IMR-90 (cell line): ENCODE data around the gene FBXO17. TPM values are rescaled to one million over a fixed set of nuclear protein-coding genes. Genes with fewer than 3 reads are reported as not detected.
A peak's percentile ranks its signal among the peaks of the same experiment; 100 is the strongest.

ENCODE experiments used
- ATAC-seq: fragments of 200-7000 bp; cut with Tn5 transposase; 2 replicates; pipeline ENCODE4 v1.9.1; 2020; ENCODE audit warnings: low read depth, mild to moderate bottlenecking, moderate library complexity
- BruUV-seq: library from RNA; stranded (reverse); fragments of 400-500 nt; replicated peaks from 2 replicates; lab custom pipeline; 2021; lab: Mats Ljungman, UMichigan
- CTCF ChIA-PET: fragments of 300-600 bp; formaldehyde crosslinking; extraction: SDS; loops from one replicate; lab custom pipeline; 2021; ENCODE audit warnings: antibody characterized with exemption; lab: Yijun Ruan, JAX
- POLR2A ChIA-PET: fragments of 300-600 bp; sonication (Branson Sonifier 250); formaldehyde crosslinking; loops from one replicate; lab custom pipeline; 2022; ENCODE audit warnings: antibody characterized with exemption; ENCODE audit not compliant: unreplicated experiment; lab: Charles Lee
- DNase-seq: peaks from one replicate; pipeline ENCODE4 v3.0.0; 2013
- H2AFZ ChIP-seq: replicated peaks from 2 replicates; pipeline ENCODE3; 2013; ENCODE audit warnings: low read length, mild to moderate bottlenecking; ENCODE audit not compliant: poor library complexity
- H2AK5ac ChIP-seq: 2 replicates; pipeline ENCODE4 v1.6.1; 2013; ENCODE audit warnings: low read depth, low read length, inconsistent platforms
- H2AK9ac ChIP-seq: replicated peaks from 2 replicates; pipeline ENCODE3; 2013; ENCODE audit warnings: mild to moderate bottlenecking, low read depth, low read length, moderate library complexity; ENCODE audit not compliant: poor library complexity
- H2BK120ac ChIP-seq: 2 replicates; pipeline ENCODE4 v1.6.1; 2013; ENCODE audit warnings: low read depth, low read length, inconsistent platforms
- H2BK15ac ChIP-seq: 3 replicates; pipeline ENCODE4 v1.6.1; 2013; ENCODE audit warnings: low read depth, low read length, inconsistent platforms
- H2BK20ac ChIP-seq: 2 replicates; pipeline ENCODE4 v1.6.1; 2013; ENCODE audit warnings: low read depth, mild to moderate bottlenecking, inconsistent platforms, low read length, moderate library complexity
- H2BK5ac ChIP-seq: 2 replicates; pipeline ENCODE4 v1.6.1; 2013; ENCODE audit warnings: mild to moderate bottlenecking, low read depth, low read length, inconsistent platforms; ENCODE audit not compliant: poor library complexity, severe bottlenecking
- H3K14ac ChIP-seq: replicated peaks from 2 replicates; pipeline ENCODE4 v1.6.1; 2013; ENCODE audit warnings: low read depth, low read length, inconsistent platforms
- H3K18ac ChIP-seq: 2 replicates; pipeline ENCODE4 v1.6.1; 2013; ENCODE audit warnings: low read depth, low read length, control low read depth
- H3K23ac ChIP-seq: 2 replicates; pipeline ENCODE4 v1.6.1; 2013; ENCODE audit warnings: low read depth, low read length, inconsistent platforms
- H3K27ac ChIP-seq: 2 replicates; pipeline ENCODE4 v1.5.1; 2013; ENCODE audit warnings: mild to moderate bottlenecking, control low read depth, low read length; ENCODE audit not compliant: insufficient read depth
- H3K27me3 ChIP-seq: 2 replicates; pipeline ENCODE4 v1.6.1; 2013; ENCODE audit warnings: low read length; ENCODE audit not compliant: control insufficient read depth, insufficient read depth
- H3K36me3 ChIP-seq: 2 replicates; pipeline ENCODE4 v1.6.1; 2013; ENCODE audit warnings: low read length, mixed read lengths; ENCODE audit not compliant: control insufficient read depth, insufficient read depth
- H3K4ac ChIP-seq: 2 replicates; pipeline ENCODE4 v1.6.1; 2013; ENCODE audit warnings: low read depth, low read length, inconsistent platforms
- H3K4me1 ChIP-seq: 2 replicates; pipeline ENCODE4 v1.6.1; 2013; ENCODE audit warnings: low read length, mixed read lengths; ENCODE audit not compliant: control insufficient read depth, insufficient read depth
- H3K4me2 ChIP-seq: 2 replicates; pipeline ENCODE4 v1.6.1; 2013; ENCODE audit warnings: low read depth, mild to moderate bottlenecking, control low read depth, low read length, moderate library complexity
- H3K4me3 ChIP-seq: 2 replicates; pipeline ENCODE4 v1.5.1; 2013; ENCODE audit warnings: low read depth, mild to moderate bottlenecking, control low read depth, low read length, moderate library complexity; ENCODE audit not compliant: insufficient read depth
- H3K56ac ChIP-seq: 2 replicates; pipeline ENCODE4 v1.6.1; 2013; ENCODE audit warnings: low read length, inconsistent platforms; ENCODE audit not compliant: insufficient read depth; ENCODE audit errors: extremely low read depth
- H3K79me1 ChIP-seq, 2 experiments: 2 replicates each; pipeline ENCODE4 v1.6.1; 2013; ENCODE audit warnings: low read length in 2 of 2, inconsistent platforms in 1 of 2, low read depth in 1 of 2
- H3K9ac ChIP-seq: 2 replicates; pipeline ENCODE4 v1.6.1; 2013; ENCODE audit warnings: low read depth, low read length, control low read depth
- H3K9me1 ChIP-seq: 2 replicates; pipeline ENCODE4 v1.6.1; 2013; ENCODE audit warnings: low read length, inconsistent platforms; ENCODE audit not compliant: insufficient read depth
- H3K9me3 ChIP-seq: 2 replicates; pipeline ENCODE4 v1.6.1; 2013; ENCODE audit warnings: low read length; ENCODE audit not compliant: control insufficient read depth, insufficient read depth
- H4K20me1 ChIP-seq: 2 replicates; pipeline ENCODE4 v1.6.1; 2013; ENCODE audit warnings: low read length, inconsistent platforms; ENCODE audit not compliant: insufficient read depth
- H4K5ac ChIP-seq: 2 replicates; pipeline ENCODE4 v1.6.1; 2013; ENCODE audit warnings: mild to moderate bottlenecking, low read depth, low read length, control low read depth
- H4K8ac ChIP-seq, 2 experiments: 2 replicates each; pipeline ENCODE4 v1.6.1; 2013; ENCODE audit warnings: low read depth in 2 of 2, low read length in 2 of 2, control low read depth in 1 of 2, inconsistent platforms in 1 of 2
- H4K91ac ChIP-seq: 2 replicates; pipeline ENCODE4 v1.6.1; 2013; ENCODE audit warnings: low read depth, low read length, inconsistent platforms; ENCODE audit not compliant: insufficient read depth
- BHLHE40 ChIP-seq: fragments of 150-350 bp; IDR thresholded peaks from 2 replicates; pipeline ENCODE4 v1.6.1; 2016; ENCODE audit warnings: mild to moderate bottlenecking, low read depth, low read length
- CEBPB ChIP-seq: IDR thresholded peaks from 2 replicates; pipeline ENCODE4 v1.6.1; 2012; ENCODE audit warnings: low read depth, low read length, improper control_type of control experiment
- CHD1 ChIP-seq: IDR thresholded peaks from 2 replicates; pipeline ENCODE4 v1.6.1; 2012; ENCODE audit warnings: low read depth, low read length, improper control_type of control experiment
- CTCF ChIP-seq: conservative IDR thresholded peaks from 2 replicates; pipeline ENCODE4 v1.5.1; 2012; ENCODE audit warnings: mild to moderate bottlenecking, low read depth, low read length, improper control_type of control experiment
- FOS ChIP-seq: fragments of 150-350 bp; IDR thresholded peaks from 2 replicates; pipeline ENCODE4 v1.6.1; 2016; ENCODE audit warnings: low read depth, low read length
- MAFK ChIP-seq: IDR thresholded peaks from 2 replicates; pipeline ENCODE4 v1.6.1; 2012; ENCODE audit warnings: low read depth, low read length, improper control_type of control experiment
- MAZ ChIP-seq: IDR thresholded peaks from 2 replicates; pipeline ENCODE4 v1.6.1; 2012; ENCODE audit warnings: low read depth, mild to moderate bottlenecking, low read length, improper control_type of control experiment, moderate library complexity, borderline replicate concordance
- MXI1 ChIP-seq: IDR thresholded peaks from 2 replicates; pipeline ENCODE4 v1.6.1; 2012; ENCODE audit warnings: low read depth, mild to moderate bottlenecking, low read length, moderate library complexity, borderline replicate concordance
- NFE2L2 ChIP-seq: fragments of 150-350 bp; IDR thresholded peaks from 2 replicates; pipeline ENCODE4 v1.6.1; 2016; ENCODE audit warnings: low read depth, mild to moderate bottlenecking, low read length
- POLR2A ChIP-seq: IDR thresholded peaks from 2 replicates; pipeline ENCODE4 v1.6.1; 2012; ENCODE audit warnings: mild to moderate bottlenecking, low read depth, low read length
- RAD21 ChIP-seq: IDR thresholded peaks from 2 replicates; pipeline ENCODE4 v1.6.1; 2012; ENCODE audit warnings: low read length, improper control_type of control experiment
- RCOR1 ChIP-seq: IDR thresholded peaks from 2 replicates; pipeline ENCODE4 v1.6.1; 2012; ENCODE audit warnings: mild to moderate bottlenecking, low read length, improper control_type of control experiment; ENCODE audit not compliant: insufficient replicate concordance
- RFX5 ChIP-seq: IDR thresholded peaks from 2 replicates; pipeline ENCODE4 v1.8.0; 2012; ENCODE audit warnings: low read depth, mild to moderate bottlenecking, low read length, moderate library complexity
- SMC3 ChIP-seq: fragments of 150-350 bp; IDR thresholded peaks from 2 replicates; pipeline ENCODE4 v1.6.1; 2016; ENCODE audit warnings: low read depth, mild to moderate bottlenecking, antibody characterized with exemption, low read length, moderate library complexity
- USF2 ChIP-seq: fragments of 150-350 bp; IDR thresholded peaks from 2 replicates; pipeline ENCODE4 v1.6.1; 2017; ENCODE audit warnings: mild to moderate bottlenecking, antibody characterized with exemption, low read length, low read depth
- WGBS, 2 experiments: methylation state at CpG; one replicate each; pipeline versions ENCODE4 v1.1.5 to v1.1.7; 2013; ENCODE audit warnings: missing lambda C conversion rate in 2 of 2; ENCODE audit not compliant: insufficient read length in 1 of 2; ENCODE audit errors: extremely low coverage in 2 of 2; 5-methylcytosine and 5-hydroxymethylcytosine counted together
- dilution Hi-C: fragments of 300-500 bp; cut with HindIII; formaldehyde crosslinking; loops from one replicate; pipeline ENCODE4 v1.14.3; 2018; ENCODE audit warnings: low sequenced_read_pairs; ENCODE audit not compliant: unreplicated experiment
- in situ Hi-C: fragments of 300-500 bp; cut with MboI; formaldehyde crosslinking; loops from 3 replicates; pipeline ENCODE4 v1.14.3; 2019; ENCODE audit warnings: low sequenced_read_pairs, inconsistent platforms, mixed read lengths
- intact Hi-C: fragments of 100-400 bp; cut with micrococcal nuclease; formaldehyde crosslinking; loops from 2 replicates; pipeline ENCODE4 v1.10.0; 2022
- polyA plus RNA-seq, 3 experiments: library from polyadenylated mRNA; depleted of rRNA; stranded (reverse); fragments of >200 nt; gene quantifications; 2 replicates each; pipeline ENCODE4 v1.2.3, GENCODE V29; 2012; ENCODE audit warnings: low replicate concordance in 1 of 3
- total RNA-seq: library from RNA; depleted of rRNA; stranded (reverse); fragments of >200 nt; gene quantifications from 2 replicates; pipeline ENCODE4 v1.2.3, GENCODE V29; 2012

The FBXO17 gene
- total and polyA plus RNA-seq, 2 of the 4 experiments (the other 2 are of a cell fraction) = 10.8 to 20.7 TPM

GRCh38 chr19:38899447-38900201, 75.9 kb downstream of the FBXO17 start, which contains the start of the genes NFKBIB and SIRT2:
Gene NFKBIB, plus strand, starts transcription at chr19:38899969. Its CDS starts 64 bp downstream, at chr19:38900033.
Gene SIRT2, minus strand, starts transcription at chr19:38899618. Its CDS starts 97 bp downstream, at chr19:38899521.
- ChIA-PET POLR2A (interaction anchor here (0.9 kb wide), 1 partner anchor 36 kb away, joined by 6 read pairs; no protein-coding TSS in a partner anchor), CTCF (interaction anchor here (0.6 to 1.7 kb wide), 3 partner anchors 13 to 422 kb away, joined by 3 to 10 read pairs (median 4); partner anchors contain the start of genes MRPS12 and SARS2)
- ATAC-seq (peak; percentile 96), DNase-seq (peak; percentile 99)
- dilution Hi-C loops (no loop called here), in situ Hi-C loops (loop anchor here (25.0 kb wide), 1 partner anchor 162 kb away; the partner anchor contains the start of gene CAPN12), intact Hi-C loops (loop anchor here (1.0 kb wide), 1 partner anchor 49 kb away; no protein-coding TSS in a partner anchor)
- no TSS peak for BruUV-seq
- H2AK9ac ChIP-seq = peak within 1 kb of the TSS; percentile 94
- H3K4me1 ChIP-seq = peaks cover 3% of the 10 kb centered on the region; the same call in 1 of the 2 replicates
- H3K9ac ChIP-seq = peak within 1 kb of the TSS; percentile 61
- H3K4me2 ChIP-seq = peak within 1 kb of the TSS; percentile 99
- H2BK120ac ChIP-seq = no peak within 1 kb of the TSS; the same call in 1 of the 2 replicates
- H3K23ac ChIP-seq = peak within 1 kb of the TSS; percentile 46
- H4K8ac ChIP-seq = peak within 1 kb of the TSS; percentile 12 to 84; a peak in 3 of 4 replicates
- peaks cover 3% of the 10 kb centered on the region; the same call in 1 of the 2 replicates for H3K36me3 ChIP-seq
- no peaks in the 10 kb centered on the region for H3K27me3 ChIP-seq
- H4K5ac ChIP-seq = peak within 1 kb of the TSS; percentile 22; the same call in 1 of the 2 replicates
- no peak within 1 kb of the TSS for H3K18ac ChIP-seq
- peaks cover 20 to 47% of the 10 kb centered on the region in 2 experiments for H3K79me1 ChIP-seq
- peaks cover 4% of the 10 kb centered on the region for H4K20me1 ChIP-seq
- H2AK5ac ChIP-seq = no peak within 1 kb of the TSS
- peak within 1 kb of the TSS; percentile 58 for H3K27ac ChIP-seq
- H2BK20ac ChIP-seq = no peak within 1 kb of the TSS
- peak within 1 kb of the TSS; percentile 56 for H2BK5ac ChIP-seq
- H3K9me1 ChIP-seq = no peaks in the 10 kb centered on the region; the same call in none of the 2 replicates
- 0% methylated on average over 52 of the region's 64 CpGs; no CpG with 5 or more reads in 1 of the 2 experiments for WGBS, 2 experiments
- peak within 1 kb of the TSS; percentile 66 for H3K4me3 ChIP-seq
- H2AFZ ChIP-seq = peak within 1 kb of the TSS; percentile 98
- no peaks in the 10 kb centered on the region for H3K9me3 ChIP-seq
- H2BK15ac ChIP-seq = no peak within 1 kb of the TSS
- H3K4ac ChIP-seq = peak within 1 kb of the TSS; percentile 56
- H3K56ac ChIP-seq = peak within 1 kb of the TSS; percentile 47
- H3K14ac ChIP-seq = peak within 1 kb of the TSS; percentile 81
- H4K91ac ChIP-seq = peak within 1 kb of the TSS; percentile 23; the same call in 1 of the 2 replicates
- TF ChIP-seq RFX5 = no peak
- TF ChIP-seq FOS = peak; percentile 60; the same call in 1 of the 2 replicates
- TF ChIP-seq POLR2A = peak; percentile 87
- no peak for TF ChIP-seq RCOR1
- TF ChIP-seq NFE2L2 = no peak
- peak; percentile 12; the same call in 1 of the 2 replicates for TF ChIP-seq MXI1
- peak; percentile 47; the same call in 1 of the 2 replicates for TF ChIP-seq MAZ
- no peak; the same call in 1 of the 2 replicates for TF ChIP-seq MAFK
- no peak for TF ChIP-seq CTCF
- no peak for TF ChIP-seq RAD21
- TF ChIP-seq USF2 = no peak; the same call in 1 of the 2 replicates
- TF ChIP-seq CHD1 = no peak
- TF ChIP-seq SMC3 = no peak
- TF ChIP-seq CEBPB = peak; percentile 77
- peak; percentile 83 for TF ChIP-seq BHLHE40
